Measurements from ENCODE around the gene IL22RA1.

Gene IL22RA1

GRCh38 chr1:24168245-24168644, 25.3 kb upstream of the IL22RA1 start:
- no peak for TF ChIP-seq EZH2phosphoT487 (conservative IDR thresholded peaks at IDR 0.05; ENCODE audit: low read length)
- TF ChIP-seq, protein P1, sequence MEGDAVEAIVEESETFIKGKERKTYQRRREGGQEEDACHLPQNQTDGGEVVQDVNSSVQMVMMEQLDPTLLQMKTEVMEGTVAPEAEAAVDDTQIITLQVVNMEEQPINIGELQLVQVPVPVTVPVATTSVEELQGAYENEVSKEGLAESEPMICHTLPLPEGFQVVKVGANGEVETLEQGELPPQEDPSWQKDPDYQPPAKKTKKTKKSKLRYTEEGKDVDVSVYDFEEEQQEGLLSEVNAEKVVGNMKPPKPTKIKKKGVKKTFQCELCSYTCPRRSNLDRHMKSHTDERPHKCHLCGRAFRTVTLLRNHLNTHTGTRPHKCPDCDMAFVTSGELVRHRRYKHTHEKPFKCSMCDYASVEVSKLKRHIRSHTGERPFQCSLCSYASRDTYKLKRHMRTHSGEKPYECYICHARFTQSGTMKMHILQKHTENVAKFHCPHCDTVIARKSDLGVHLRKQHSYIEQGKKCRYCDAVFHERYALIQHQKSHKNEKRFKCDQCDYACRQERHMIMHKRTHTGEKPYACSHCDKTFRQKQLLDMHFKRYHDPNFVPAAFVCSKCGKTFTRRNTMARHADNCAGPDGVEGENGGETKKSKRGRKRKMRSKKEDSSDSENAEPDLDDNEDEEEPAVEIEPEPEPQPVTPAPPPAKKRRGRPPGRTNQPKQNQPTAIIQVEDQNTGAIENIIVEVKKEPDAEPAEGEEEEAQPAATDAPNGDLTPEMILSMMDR (IDR thresholded peaks at IDR 0.05; ENCODE audit: insufficient read depth, low read length, poor library complexity, severe bottlenecking), result no peak
- H3K27me3 ChIP-seq (ENCODE audit: low read length), result no peaks in the 10 kb centered on the region
- peaks cover 62% of the 10 kb centered on the region for H3K36me3 ChIP-seq (ENCODE audit: low read length)

DNA sequence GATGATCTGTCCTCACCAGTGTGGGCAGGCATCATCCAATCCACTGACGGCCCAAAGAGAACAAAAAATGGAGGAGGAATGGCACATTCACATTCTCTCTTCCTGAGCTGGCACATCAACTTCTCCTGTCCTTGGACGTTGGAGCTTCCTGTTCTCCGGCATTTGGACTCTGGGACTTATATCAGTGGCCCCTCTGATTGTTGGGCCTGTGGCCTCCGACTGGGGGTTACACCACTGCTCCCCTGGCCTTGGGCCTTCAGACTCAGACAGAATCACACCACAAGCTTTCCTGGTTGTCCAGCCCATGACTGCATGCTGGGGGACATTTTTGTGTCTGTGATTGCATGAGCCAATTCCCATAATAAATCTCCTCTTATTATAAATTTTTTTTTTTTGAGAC, 24.1 kb upstream of the IL22RA1 start:
- H4K20me1 ChIP-seq (ENCODE audit: low read depth, low read length), result peaks cover 24% of the 10 kb centered on the region
- H3K36me3 ChIP-seq (ENCODE audit: low read length), result peaks cover 54% of the 10 kb centered on the region
- no peak overlapping the region for H3K27ac ChIP-seq (ENCODE audit: low read depth, low read length)
- H3K27me3 ChIP-seq (ENCODE audit: low read length), result no peaks in the 10 kb centered on the region
- no peak for TF ChIP-seq EZH2phosphoT487 (conservative IDR thresholded peaks at IDR 0.05; ENCODE audit: low read length)
- H3K9me2 ChIP-seq (replicated peaks; ENCODE audit: insufficient read depth, low read length), result no peaks in the 10 kb centered on the region
- H3K79me2 ChIP-seq (ENCODE audit: insufficient read depth, low read length), result peaks cover 46% of the 10 kb centered on the region
- H3K9me3 ChIP-seq (ENCODE audit: insufficient read depth, low read length), result no peaks in the 10 kb centered on the region
- H3K4me2 ChIP-seq (ENCODE audit: low read depth, low read length, poor library complexity, severe bottlenecking), result no peak overlapping the region
- H3K9ac ChIP-seq (ENCODE audit: low read length), result no peak overlapping the region
- no peak overlapping the region for H3K4me3 ChIP-seq (ENCODE audit: insufficient read depth, low read length, poor library complexity, severe bottlenecking)
- no peak overlapping the region for H2AFZ ChIP-seq (ENCODE audit: low read depth, low read length, severe bottlenecking)
- H3F3A ChIP-seq (ENCODE audit: insufficient read depth), result peaks cover 10% of the 10 kb centered on the region

More at GRCh38 chr1:24168245-24168644, 25.3 kb upstream of the IL22RA1 start:
- H3K9me2 ChIP-seq (replicated peaks; ENCODE audit: insufficient read depth, low read length), result no peaks in the 10 kb centered on the region
- no peak overlapping the region for H3K9ac ChIP-seq (ENCODE audit: low read length)
- H4K20me1 ChIP-seq (ENCODE audit: low read depth, low read length), result peaks cover 24% of the 10 kb centered on the region
- H3K27ac ChIP-seq (ENCODE audit: low read depth, low read length), result no peak overlapping the region
- no peaks in the 10 kb centered on the region for H3K9me3 ChIP-seq (ENCODE audit: insufficient read depth, low read length)
- no peak overlapping the region for H2AFZ ChIP-seq (ENCODE audit: low read depth, low read length, severe bottlenecking)
- H3F3A ChIP-seq (ENCODE audit: insufficient read depth), result peaks cover 17% of the 10 kb centered on the region
- no peak overlapping the region for H3K4me3 ChIP-seq (ENCODE audit: insufficient read depth, low read length, poor library complexity, severe bottlenecking)
- H3K79me2 ChIP-seq (ENCODE audit: insufficient read depth, low read length), result peaks cover 59% of the 10 kb centered on the region
- H3K4me2 ChIP-seq (ENCODE audit: low read depth, low read length, poor library complexity, severe bottlenecking), result no peak overlapping the region

- peaks cover 25% of the 10 kb centered on the region for H3F3A ChIP-seq (ENCODE audit: insufficient read depth)
- no peak overlapping the region for H3K27ac ChIP-seq (ENCODE audit: low read depth, low read length)
- H3K9ac ChIP-seq (ENCODE audit: low read length), result no peak overlapping the region
- no peak overlapping the region for H3K4me2 ChIP-seq (ENCODE audit: low read depth, low read length, poor library complexity, severe bottlenecking)
- no peak overlapping the region for H2AFZ ChIP-seq (ENCODE audit: low read depth, low read length, severe bottlenecking)
- H3K79me2 ChIP-seq (ENCODE audit: insufficient read depth, low read length), result peaks cover 31% of the 10 kb centered on the region
- H3K9me3 ChIP-seq (ENCODE audit: insufficient read depth, low read length), result no peaks in the 10 kb centered on the region
- peaks cover 50% of the 10 kb centered on the region for H3K36me3 ChIP-seq (ENCODE audit: low read length)
- no peaks in the 10 kb centered on the region for H3K9me2 ChIP-seq (replicated peaks; ENCODE audit: insufficient read depth, low read length)
- H3K4me3 ChIP-seq (ENCODE audit: insufficient read depth, low read length, poor library complexity, severe bottlenecking), result no peak overlapping the region
- no peak for TF ChIP-seq EZH2phosphoT487 (conservative IDR thresholded peaks at IDR 0.05; ENCODE audit: low read length)
- TF ChIP-seq, protein P1 (IDR thresholded peaks at IDR 0.05; ENCODE audit: insufficient read depth, low read length, poor library complexity, severe bottlenecking), result no peak
- H4K20me1 ChIP-seq (ENCODE audit: low read depth, low read length), result peaks cover 15% of the 10 kb centered on the region
- no peaks in the 10 kb centered on the region for H3K27me3 ChIP-seq (ENCODE audit: low read length)
Measured at GRCh38 chr1:24165500-24165899, 22.6 kb upstream of the IL22RA1 start.

GRCh38 chr1:24164004-24164403, 21.1 kb upstream of the IL22RA1 start:
- Histone ChIP-seq H4K20me1 (ENCODE audit: low read depth, low read length) (peaks cover 7% of the 10 kb centered on the region), H3K9me3 (ENCODE audit: insufficient read depth, low read length) (no peaks in the 10 kb centered on the region), H3K4me3 (ENCODE audit: insufficient read depth, low read length, poor library complexity, severe bottlenecking) (no peak overlapping the region), H3K79me2 (ENCODE audit: insufficient read depth, low read length) (peaks cover 17% of the 10 kb centered on the region), H3K9ac (ENCODE audit: low read length) (no peak overlapping the region), H3K9me2 (replicated peaks; ENCODE audit: insufficient read depth, low read length) (no peaks in the 10 kb centered on the region), H3K4me2 (ENCODE audit: low read depth, low read length, poor library complexity, severe bottlenecking) (no peak overlapping the region), H2AFZ (ENCODE audit: low read depth, low read length, severe bottlenecking) (no peak overlapping the region), H3K27me3 (ENCODE audit: low read length) (no peaks in the 10 kb centered on the region), H3K27ac (ENCODE audit: low read depth, low read length) (no peak overlapping the region), H3K36me3 (ENCODE audit: low read length) (peaks cover 40% of the 10 kb centered on the region), H3F3A (ENCODE audit: insufficient read depth) (peaks cover 35% of the 10 kb centered on the region)
- no peak for TF ChIP-seq EZH2phosphoT487 (conservative IDR thresholded peaks at IDR 0.05; ENCODE audit: low read length)
- TF ChIP-seq, protein P1 (IDR thresholded peaks at IDR 0.05; ENCODE audit: insufficient read depth, low read length, poor library complexity, severe bottlenecking), result no peak
